RWPE2 (cell line): Measurements from ENCODE around the gene EDC3.
A peak's percentile ranks its signal among the peaks of the same experiment; 100 is the strongest.

Experiments used
- ATAC-seq: fragments of 200-7000 bp; cut with Tn5 transposase; 3 replicates; pipeline ENCODE4 v1.9.1; 2021; ENCODE audit warnings: low read depth
- DNase-seq: peaks from one replicate; pipeline ENCODE4 v3.0.0-alpha.2; 2020; ENCODE audit warnings: low spot score
- H3K27ac ChIP-seq: fragments of 450-650 bp; 2 replicates; pipeline ENCODE4 v1.5.1; 2017; ENCODE audit warnings: mild to moderate bottlenecking; ENCODE audit not compliant: poor library complexity, severe bottlenecking
- H3K27me3 ChIP-seq: fragments of 250-450 bp; sonication (Bioruptor Pico); 2 replicates; pipeline ENCODE4 v1.5.1; 2021; ENCODE audit warnings: mild to moderate bottlenecking, moderate library complexity; ENCODE audit not compliant: insufficient read depth, poor library complexity, severe bottlenecking
- H3K36me3 ChIP-seq: fragments of 250-450 bp; sonication (Bioruptor Pico); 2 replicates; pipeline ENCODE4 v1.5.1; 2020; ENCODE audit warnings: low read depth, mild to moderate bottlenecking, moderate library complexity
- H3K4me1 ChIP-seq: fragments of 250-450 bp; sonication (Bioruptor Pico); 2 replicates; pipeline ENCODE4 v1.5.1; 2021; ENCODE audit warnings: mild to moderate bottlenecking, moderate library complexity; ENCODE audit not compliant: insufficient read depth, poor library complexity, severe bottlenecking
- H3K4me3 ChIP-seq: fragments of 250-450 bp; sonication (Bioruptor Pico); 2 replicates; pipeline ENCODE4 v1.5.1; 2021; ENCODE audit warnings: mild to moderate bottlenecking, moderate library complexity; ENCODE audit not compliant: severe bottlenecking
- H3K9me3 ChIP-seq: fragments of 250-450 bp; sonication (Bioruptor Pico); 2 replicates; pipeline ENCODE4 v1.5.1; 2021; ENCODE audit warnings: mild to moderate bottlenecking, moderate library complexity; ENCODE audit not compliant: severe bottlenecking
- TF ChIP-seq, protein P1 (sequence below): fragments of 450-650 bp; IDR thresholded peaks from one replicate; pipeline ENCODE4 v1.5.1; 2017; ENCODE audit warnings: mild to moderate bottlenecking, moderate library complexity; ENCODE audit not compliant: poor library complexity, severe bottlenecking

Gene EDC3

GRCh38 chr15:74635228-74635627 lies 60.6 kb downstream of the EDC3 start:
- H3K36me3 ChIP-seq = peaks cover 54% of the 10 kb centered on the region
- H3K9me3 ChIP-seq = no peaks in the 10 kb centered on the region
- H3K4me3 ChIP-seq = no peak overlapping the region
- peak; percentile 73 for DNase-seq
- no peaks in the 10 kb centered on the region for H3K27me3 ChIP-seq
- H3K27ac ChIP-seq = no peak overlapping the region
- no peaks in the 10 kb centered on the region for H3K4me1 ChIP-seq
- ATAC-seq = peak; percentile 70
- TF ChIP-seq, protein P1, sequence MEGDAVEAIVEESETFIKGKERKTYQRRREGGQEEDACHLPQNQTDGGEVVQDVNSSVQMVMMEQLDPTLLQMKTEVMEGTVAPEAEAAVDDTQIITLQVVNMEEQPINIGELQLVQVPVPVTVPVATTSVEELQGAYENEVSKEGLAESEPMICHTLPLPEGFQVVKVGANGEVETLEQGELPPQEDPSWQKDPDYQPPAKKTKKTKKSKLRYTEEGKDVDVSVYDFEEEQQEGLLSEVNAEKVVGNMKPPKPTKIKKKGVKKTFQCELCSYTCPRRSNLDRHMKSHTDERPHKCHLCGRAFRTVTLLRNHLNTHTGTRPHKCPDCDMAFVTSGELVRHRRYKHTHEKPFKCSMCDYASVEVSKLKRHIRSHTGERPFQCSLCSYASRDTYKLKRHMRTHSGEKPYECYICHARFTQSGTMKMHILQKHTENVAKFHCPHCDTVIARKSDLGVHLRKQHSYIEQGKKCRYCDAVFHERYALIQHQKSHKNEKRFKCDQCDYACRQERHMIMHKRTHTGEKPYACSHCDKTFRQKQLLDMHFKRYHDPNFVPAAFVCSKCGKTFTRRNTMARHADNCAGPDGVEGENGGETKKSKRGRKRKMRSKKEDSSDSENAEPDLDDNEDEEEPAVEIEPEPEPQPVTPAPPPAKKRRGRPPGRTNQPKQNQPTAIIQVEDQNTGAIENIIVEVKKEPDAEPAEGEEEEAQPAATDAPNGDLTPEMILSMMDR = peak; percentile 98

GRCh38 chr15:74633781-74634180 lies 62.0 kb downstream of the EDC3 start:
- no peak overlapping the region for H3K4me3 ChIP-seq
- DNase-seq (no peak), ATAC-seq (no peak)
- peaks cover 60% of the 10 kb centered on the region for H3K36me3 ChIP-seq
- TF ChIP-seq, protein P1 = no peak
- no peaks in the 10 kb centered on the region for H3K9me3 ChIP-seq
- no peak overlapping the region for H3K27ac ChIP-seq
- no peaks in the 10 kb centered on the region for H3K4me1 ChIP-seq
- H3K27me3 ChIP-seq = no peaks in the 10 kb centered on the region

GRCh38 chr15:74632601-74633000 lies 63.2 kb downstream of the EDC3 start:
- DNase-seq (peak; percentile 68), ATAC-seq (no peak)
- TF ChIP-seq, protein P1 = no peak
- Histone ChIP-seq H3K27me3 (no peaks in the 10 kb centered on the region), H3K4me1 (no peaks in the 10 kb centered on the region), H3K36me3 (peaks cover 67% of the 10 kb centered on the region), H3K4me3 (no peak overlapping the region), H3K9me3 (no peaks in the 10 kb centered on the region), H3K27ac (no peak overlapping the region)

GRCh38 chr15:74631935-74632560 lies 63.8 kb downstream of the EDC3 start:
- H3K9me3 ChIP-seq = no peaks in the 10 kb centered on the region
- TF ChIP-seq, protein P1 = peak; percentile 99
- H3K4me1 ChIP-seq = no peaks in the 10 kb centered on the region
- ATAC-seq = peak; percentile 63
- peaks cover 72% of the 10 kb centered on the region for H3K36me3 ChIP-seq
- no peak overlapping the region for H3K4me3 ChIP-seq
- H3K27me3 ChIP-seq = no peaks in the 10 kb centered on the region
- DNase-seq = peak; percentile 70
- H3K27ac ChIP-seq = no peak overlapping the region

DNA sequence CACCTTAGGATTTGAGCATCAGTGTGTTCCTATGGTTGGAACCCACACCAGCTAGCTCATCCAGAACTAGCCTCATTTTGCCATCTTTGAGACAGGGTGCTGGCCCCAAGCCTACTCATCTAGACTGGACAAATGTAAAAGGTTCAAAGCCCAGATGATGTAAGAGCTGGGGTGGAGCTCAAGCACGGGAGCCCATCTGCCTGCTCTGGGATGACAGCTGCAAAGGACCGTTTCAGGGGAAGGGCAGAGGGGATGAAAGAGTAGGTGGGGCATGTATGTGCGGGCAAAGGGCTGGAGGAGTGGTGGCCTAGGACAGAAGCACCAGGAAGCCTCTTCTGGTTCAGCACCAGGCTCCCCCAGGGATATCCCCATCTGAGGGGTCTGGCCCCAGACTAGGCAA lies 64.4 kb downstream of the EDC3 start:
- Histone ChIP-seq H3K27ac (no peak overlapping the region), H3K9me3 (no peaks in the 10 kb centered on the region), H3K4me3 (no peak overlapping the region), H3K27me3 (no peaks in the 10 kb centered on the region), H3K36me3 (peaks cover 79% of the 10 kb centered on the region), H3K4me1 (no peaks in the 10 kb centered on the region)
- no peak for ATAC-seq
- DNase-seq = no peak
- TF ChIP-seq, protein P1 = no peak
